Stimulated activated CD8-positive, alpha-beta memory T cell treated with anti-CD3 and anti-CD28 coated beads, Interleukin-4, amount 100 ng/mL, for 48 hours (primary cell): Measurements from ENCODE around the gene EHMT1.
"Not testable (repeated sequence)": the region's sequence is repeated elsewhere in the genome, so short reads cannot be mapped to it uniquely, and the experiment has no call there.

ENCODE experiments used
- DNase-seq: peaks from one replicate; pipeline ENCODE4 v3.0.0-alpha.2; 2020

Gene EHMT1

GRCh38 chr9:137615387-137615871 is 3.4 kb upstream of the EHMT1 start:
- DNase-seq, result no peak

GRCh38 chr9:137619240-137620047 is 639 bp downstream of the EHMT1 start:
- DNase-seq, result peak; percentile 59

GRCh38 chr9:137620048-137620405 is 1.2 kb downstream of the EHMT1 start:
- DNase-seq, result no peak

DNA sequence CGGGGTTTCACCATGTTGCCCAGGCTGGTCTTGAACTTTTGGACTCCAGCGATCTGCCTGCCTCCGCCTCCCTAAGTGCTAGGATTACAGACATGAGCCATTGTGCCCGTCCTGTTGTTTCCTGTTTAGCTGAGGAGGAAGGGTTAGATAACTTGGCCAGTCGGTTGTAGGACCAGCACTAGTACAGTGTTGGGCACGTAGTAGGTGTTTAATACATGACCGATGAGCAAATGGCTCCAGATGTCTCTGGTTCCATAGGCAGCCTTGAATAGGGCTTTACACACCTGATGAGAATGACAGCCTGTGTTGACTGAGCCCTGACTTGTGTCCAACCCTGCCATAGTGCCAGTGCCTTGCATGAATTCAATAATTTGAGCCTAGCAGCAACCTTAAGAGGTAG is 1.8 kb downstream of the EHMT1 start:
- DNase-seq, result no peak

DNA sequence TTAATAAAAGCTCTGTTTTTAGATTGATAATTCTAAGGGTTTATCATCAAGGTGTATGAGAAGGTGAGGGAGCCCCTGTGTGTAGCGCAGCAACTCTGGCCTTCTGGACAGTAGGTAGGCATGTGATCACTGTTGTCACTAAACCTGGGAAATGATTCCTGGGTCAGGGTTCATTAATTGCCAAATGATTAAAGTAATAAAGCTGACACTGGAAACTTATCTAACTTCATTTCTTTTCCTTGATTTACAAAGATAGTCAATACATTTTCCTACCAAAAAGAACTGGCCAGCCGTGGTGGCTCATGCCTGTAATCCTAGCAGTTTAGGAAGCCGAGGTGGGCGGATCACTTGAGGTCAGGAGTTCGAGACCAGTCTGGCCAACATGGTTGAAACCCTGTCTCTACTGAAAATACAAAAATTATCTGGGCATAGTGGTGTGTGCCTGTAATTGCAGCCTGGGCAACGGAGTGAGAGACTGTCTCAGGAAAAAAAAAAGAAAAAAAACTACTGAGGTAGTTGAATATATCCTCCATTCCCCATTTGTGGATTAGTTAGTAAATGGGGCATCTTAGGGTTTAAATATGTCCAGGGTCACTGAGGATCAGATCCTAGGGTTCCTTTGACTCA is 2.4 kb downstream of the EHMT1 start:
- no peak for DNase-seq

- DNase-seq, result not testable (repeated sequence)
These were observed 3.4 kb downstream of the EHMT1 start for GRCh38 chr9:137622211-137622610.

DNA sequence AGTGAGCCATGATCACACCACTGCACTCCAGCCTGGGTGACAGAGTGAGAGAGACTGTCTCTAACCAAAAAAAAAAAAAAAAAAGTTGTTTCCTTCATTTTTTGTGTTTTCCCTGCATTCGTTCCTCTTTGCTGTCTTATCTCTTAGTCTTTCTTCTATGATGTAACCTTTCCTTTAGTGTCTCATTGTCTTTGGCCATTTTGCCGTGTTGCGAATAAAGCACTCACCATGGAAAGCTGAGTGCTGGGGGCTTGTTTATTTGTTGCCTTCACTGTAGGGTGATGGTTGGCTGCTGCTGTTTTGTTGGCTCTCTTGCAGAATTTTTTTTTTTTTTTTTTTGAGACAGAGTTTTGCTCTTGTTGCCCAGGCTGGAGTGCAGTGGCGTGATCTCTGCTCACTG is 7.7 kb downstream of the EHMT1 start:
- DNase-seq, result no peak

- not testable (repeated sequence) for DNase-seq
These were observed 8.6 kb downstream of the EHMT1 start for GRCh38 chr9:137627406-137627805.

DNA sequence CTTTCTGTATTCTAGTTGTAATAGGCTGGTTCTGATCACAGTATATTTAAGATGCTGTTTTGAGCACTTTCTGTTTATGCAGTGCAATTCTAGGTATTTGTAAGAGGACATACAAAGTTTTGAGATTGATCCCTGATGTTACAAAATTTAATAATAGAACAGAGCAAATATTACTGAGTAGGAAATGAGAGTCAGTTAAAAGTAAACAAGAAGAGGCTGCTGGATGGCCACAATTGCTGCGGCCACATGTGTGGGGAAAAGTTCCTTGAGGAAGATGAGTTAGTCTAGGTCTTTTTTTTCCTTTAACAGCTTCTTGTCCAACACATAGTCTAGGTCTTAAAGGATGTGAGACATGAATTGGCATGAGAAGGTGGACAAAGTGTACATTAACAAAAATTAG is 11.3 kb downstream of the EHMT1 start:
- DNase-seq, result no peak

DNA sequence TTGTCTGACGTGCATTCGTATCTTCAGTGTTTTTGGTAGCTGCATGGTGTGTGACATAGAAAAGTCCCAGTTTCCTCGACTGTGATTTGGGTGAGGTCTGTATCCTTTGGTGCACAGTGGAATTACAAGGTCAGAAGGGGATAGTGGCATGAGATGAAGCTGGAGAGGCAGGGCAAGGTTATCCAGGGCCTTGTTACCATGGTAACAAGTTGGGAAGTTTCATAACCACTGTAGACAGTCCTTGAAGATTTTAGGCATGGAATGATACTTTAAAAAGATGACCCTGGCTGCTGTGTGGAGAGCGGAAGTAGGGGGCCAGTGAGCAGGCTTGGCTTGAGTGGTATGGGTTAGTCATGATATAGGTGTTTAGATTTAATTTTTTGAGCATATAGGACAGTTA is 11.9 kb downstream of the EHMT1 start:
- DNase-seq, result no peak

DNA sequence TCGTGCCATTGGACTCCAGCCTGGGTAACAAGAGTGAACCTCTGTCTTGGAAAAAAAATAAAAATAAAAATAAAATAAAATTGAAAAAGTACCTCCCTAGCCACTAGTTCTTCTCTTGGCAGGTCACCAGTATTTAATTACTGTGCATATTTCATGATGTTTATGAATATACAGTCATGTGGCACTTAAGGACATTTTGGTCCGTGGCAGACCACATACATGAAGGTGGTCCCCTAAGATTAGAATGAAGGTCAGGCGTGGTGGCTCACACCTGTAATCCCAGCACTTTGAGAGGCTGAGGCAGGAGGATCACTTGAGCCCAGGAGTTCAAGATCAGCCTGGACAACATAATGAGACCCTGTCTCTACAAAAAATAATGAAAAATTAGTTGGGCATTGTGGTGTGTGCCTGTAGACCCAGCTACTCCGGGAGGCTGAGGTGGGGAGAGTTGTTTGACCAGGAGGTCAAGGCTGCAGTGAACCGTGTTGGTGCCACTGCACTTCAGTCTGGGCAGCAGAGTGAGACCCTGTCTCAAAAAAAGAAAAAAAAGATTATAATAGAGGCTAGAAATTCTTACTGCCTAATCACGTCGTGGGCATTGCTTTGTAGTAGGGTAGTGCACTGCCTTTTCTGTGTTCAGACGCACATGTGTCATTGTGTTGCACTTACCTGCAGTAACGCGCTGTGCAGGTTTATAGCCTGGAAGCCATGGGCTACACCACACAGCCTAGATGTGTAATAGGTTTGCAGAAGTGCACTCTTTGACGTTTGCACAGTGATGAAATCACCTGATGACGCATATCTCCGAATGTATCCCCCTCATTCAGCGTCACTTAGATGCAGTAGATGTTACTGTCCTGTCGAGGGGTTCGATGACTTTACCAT is 12.8 kb downstream of the EHMT1 start:
- DNase-seq, result no peak

DNA sequence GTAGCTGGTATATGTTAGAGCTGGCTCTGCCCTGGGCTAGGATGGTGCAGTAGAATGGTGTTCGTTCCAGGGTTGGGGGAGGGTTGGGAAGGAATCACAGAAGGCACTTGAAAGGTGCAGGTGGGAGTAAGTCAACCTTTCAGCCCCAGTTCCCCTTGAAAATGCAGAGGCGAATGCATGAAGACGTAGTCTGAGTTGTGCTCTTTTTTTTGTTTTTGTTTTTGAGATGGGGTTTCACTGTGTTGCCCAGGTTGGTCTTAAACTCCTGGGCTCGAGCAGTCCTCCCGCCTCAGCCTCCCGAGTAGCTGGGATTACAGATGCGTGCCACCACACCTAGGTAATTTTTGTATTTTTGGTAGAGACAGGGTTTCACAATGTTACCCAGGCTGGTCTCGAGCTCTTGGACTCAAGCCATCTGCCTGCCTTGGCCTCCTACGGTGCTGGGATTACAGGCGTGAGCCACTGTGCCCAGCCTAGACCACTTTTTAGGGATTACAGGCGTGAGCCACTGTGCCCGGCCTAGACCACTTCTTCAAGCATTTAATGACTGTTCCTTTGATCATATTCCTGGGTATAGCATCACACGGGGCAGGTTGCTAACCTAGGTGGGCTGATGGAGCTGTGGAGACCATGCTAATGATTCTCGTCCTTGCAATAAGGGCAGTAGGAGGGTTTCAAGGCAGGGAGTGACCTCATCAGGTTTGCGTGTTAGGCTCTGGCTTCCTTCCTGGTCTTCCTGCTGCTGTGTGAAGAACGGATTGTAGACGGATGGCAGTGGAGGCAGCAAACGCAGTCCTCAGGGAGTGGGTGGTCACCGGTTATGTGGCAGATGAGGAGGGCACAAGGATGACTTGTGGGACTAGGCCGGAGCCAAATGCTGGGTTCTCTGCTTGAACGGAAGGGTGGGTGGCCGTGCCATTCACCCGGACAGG is 13.7 kb downstream of the EHMT1 start:
- DNase-seq, result no peak

GRCh38 chr9:137634016-137634415 is 15.2 kb downstream of the EHMT1 start:
- DNase-seq, result no peak

DNA sequence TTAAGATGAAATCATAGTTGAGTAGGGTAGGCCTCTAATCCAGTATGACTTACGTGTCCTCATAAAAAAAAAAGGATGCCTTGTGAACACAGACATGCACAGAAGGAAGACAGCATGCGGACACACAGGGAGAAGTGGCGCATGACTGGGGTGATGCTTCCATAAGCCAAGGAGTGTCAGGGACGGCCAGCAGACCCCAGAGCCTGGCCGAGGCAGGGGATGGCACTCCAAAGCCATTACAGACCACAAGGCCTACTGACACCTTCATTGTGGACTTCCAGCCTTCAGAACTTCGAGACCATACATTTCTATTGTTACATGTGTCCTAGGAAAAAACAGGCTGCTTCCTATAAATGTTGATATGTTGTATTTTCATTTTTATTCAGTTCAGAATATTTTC is 19.9 kb downstream of the EHMT1 start:
- DNase-seq, result no peak

- no peak for DNase-seq
These were observed 20.7 kb downstream of the EHMT1 start for GRCh38 chr9:137639303-137640051.

- DNase-seq, result no peak
These were observed 22.1 kb downstream of the EHMT1 start for GRCh38 chr9:137640862-137641261.

GRCh38 chr9:137642118-137642601 is 23.4 kb downstream of the EHMT1 start:
- DNase-seq, result no peak

DNA sequence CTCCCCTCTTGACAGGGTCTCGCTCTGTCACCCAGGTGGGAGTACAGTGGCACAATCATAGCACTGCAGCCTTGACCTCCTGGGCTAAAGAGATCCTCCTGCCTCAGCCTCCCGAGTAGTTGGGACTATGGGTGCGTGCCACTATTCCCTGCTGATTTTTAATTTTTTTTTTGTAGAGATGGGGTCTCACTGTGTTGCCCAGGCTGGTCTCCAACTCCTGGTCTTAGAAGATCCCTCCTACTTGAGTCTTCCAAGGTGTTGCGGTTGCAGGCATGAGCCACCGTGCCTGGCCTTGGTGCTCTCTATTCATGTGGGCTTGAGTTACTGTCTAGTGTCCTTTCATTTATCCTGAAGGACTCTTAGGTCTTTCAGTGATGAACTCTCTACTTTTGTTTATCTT is 24.1 kb downstream of the EHMT1 start:
- no peak for DNase-seq

DNA sequence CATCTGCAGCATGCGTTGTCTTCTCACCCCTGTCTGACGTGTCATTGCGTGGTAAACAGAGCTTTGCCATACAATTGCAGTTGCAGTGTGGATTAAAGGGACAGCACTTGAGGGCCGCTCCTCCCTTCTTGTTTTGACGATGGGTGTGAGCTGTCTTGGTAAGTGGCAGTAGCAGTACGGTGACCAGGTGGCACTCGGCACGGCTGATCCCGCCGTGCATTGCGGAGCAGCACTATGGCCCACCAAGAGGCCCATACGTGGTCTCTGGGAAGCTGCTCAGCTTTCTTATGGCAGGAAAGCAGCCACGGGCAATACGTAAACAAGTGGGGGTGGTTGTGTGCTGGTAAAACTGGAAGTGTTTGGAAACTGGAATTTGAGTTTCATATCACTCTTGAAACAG is 25.1 kb downstream of the EHMT1 start:
- no peak for DNase-seq

DNA sequence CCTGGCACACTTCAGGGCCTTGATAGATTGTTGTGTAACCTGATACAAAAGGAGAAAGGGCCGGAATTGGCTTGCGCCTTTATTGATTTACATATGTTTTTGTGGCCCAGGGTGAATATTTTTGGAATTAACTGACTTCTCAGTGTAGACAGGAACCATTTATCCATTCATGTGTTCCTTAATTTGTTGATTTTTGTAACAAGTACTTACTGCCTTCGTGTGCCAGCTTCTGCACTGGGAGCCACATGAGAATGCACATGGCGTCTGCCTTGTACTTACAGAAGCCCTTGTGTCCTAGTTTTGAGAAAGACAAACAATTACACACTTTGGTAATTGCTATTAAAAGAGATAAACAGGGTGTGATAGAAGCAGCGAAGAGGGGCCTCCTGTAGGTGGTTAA is 26.4 kb downstream of the EHMT1 start:
- no peak for DNase-seq

- no peak for DNase-seq
These were observed 27.5 kb downstream of the EHMT1 start for GRCh38 chr9:137646341-137646740.
